ENCODE data around the gene CREB5.

CREB5 gene

GRCh38 chr7:28677668-28678067 lies 265.4 kb downstream of the CREB5 start:
- ATAC-seq: no peak
- TF ChIP-seq ZFP30 (CRISPR knock-in tag; IDR thresholded peaks at IDR 0.05) (no peak), ISL1 (CRISPR knock-in tag; IDR thresholded peaks at IDR 0.05) (no peak), ARNTL (CRISPR knock-in tag; IDR thresholded peaks at IDR 0.05; ENCODE audit: borderline replicate concordance, low read depth) (no peak), CREB5 (CRISPR knock-in tag; IDR thresholded peaks at IDR 0.05; ENCODE audit: low read depth) (no peak), CSRNP3 (CRISPR knock-in tag; IDR thresholded peaks at IDR 0.05) (no peak), ZNF70 (CRISPR knock-in tag; IDR thresholded peaks at IDR 0.05) (no peak)

GRCh38 chr7:28678431-28678965 lies 266.2 kb downstream of the CREB5 start:
- TF ChIP-seq BACH2 (CRISPR knock-in tag; IDR thresholded peaks at IDR 0.05; ENCODE audit: borderline replicate concordance) (no peak), ISL1 (CRISPR knock-in tag; IDR thresholded peaks at IDR 0.05) (no peak), OSR1 (CRISPR knock-in tag; IDR thresholded peaks at IDR 0.05) (no peak), GLIS3 (CRISPR knock-in tag; IDR thresholded peaks at IDR 0.05) (no peak)
- ATAC-seq: no peak

DNA sequence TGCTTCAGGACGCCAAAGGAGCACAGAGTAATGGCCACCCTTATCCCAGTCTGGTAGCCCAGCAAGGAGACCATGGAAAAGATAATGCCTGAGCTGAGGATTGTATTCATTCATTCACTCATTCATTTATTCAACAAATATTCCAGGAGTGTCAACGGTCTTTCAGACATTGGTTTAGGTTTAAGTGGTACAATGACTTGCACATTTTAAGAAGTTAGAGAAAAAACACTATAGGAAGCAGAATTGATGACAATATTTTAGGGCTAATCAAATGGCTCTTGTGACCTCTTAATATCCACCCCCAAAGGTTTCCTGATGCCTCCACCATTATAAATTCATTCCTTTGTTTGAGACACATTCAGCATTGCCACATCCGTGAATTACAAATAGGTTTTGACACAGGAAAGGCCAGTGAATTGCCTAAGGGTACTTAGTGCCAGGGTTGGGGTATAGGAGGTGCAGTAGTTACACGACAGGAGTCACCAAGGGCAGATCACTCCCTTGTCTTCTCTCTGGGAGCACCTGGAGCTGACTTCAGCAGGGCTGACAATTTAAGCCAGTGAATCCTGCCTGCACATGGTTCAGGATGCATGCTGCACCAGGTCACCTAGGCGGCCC lies 269.5 kb downstream of the CREB5 start:
- no peak for ATAC-seq
- TF ChIP-seq ZFP3 (CRISPR knock-in tag; IDR thresholded peaks at IDR 0.05): no peak
- TF ChIP-seq RARB (CRISPR knock-in tag; IDR thresholded peaks at IDR 0.05): no peak
- no peak for TF ChIP-seq ZFP30 (CRISPR knock-in tag; IDR thresholded peaks at IDR 0.05)
- TF ChIP-seq TOX (CRISPR knock-in tag; IDR thresholded peaks at IDR 0.05; ENCODE audit: borderline replicate concordance): no peak
- no peak for TF ChIP-seq ZC3H10 (CRISPR knock-in tag; IDR thresholded peaks at IDR 0.05)
- no peak for TF ChIP-seq TCF4 (CRISPR knock-in tag; IDR thresholded peaks at IDR 0.05; ENCODE audit: borderline replicate concordance)
- no peak for TF ChIP-seq CSRNP3 (CRISPR knock-in tag; IDR thresholded peaks at IDR 0.05)

GRCh38 chr7:28682801-28683200 lies 270.5 kb downstream of the CREB5 start:
- ATAC-seq: no peak
- TF ChIP-seq ZNF565 (CRISPR knock-in tag; conservative IDR thresholded peaks at IDR 0.05; ENCODE audit: low read depth): no peak
- no peak for TF ChIP-seq CSRNP3 (CRISPR knock-in tag; IDR thresholded peaks at IDR 0.05)
- no peak for TF ChIP-seq PPARA (CRISPR knock-in tag; IDR thresholded peaks at IDR 0.05; ENCODE audit: borderline replicate concordance)
- TF ChIP-seq BACH2 (CRISPR knock-in tag; IDR thresholded peaks at IDR 0.05; ENCODE audit: borderline replicate concordance): no peak
- TF ChIP-seq ZC3H10 (CRISPR knock-in tag; IDR thresholded peaks at IDR 0.05): no peak
- no peak for TF ChIP-seq ZFP30 (CRISPR knock-in tag; IDR thresholded peaks at IDR 0.05)
- TF ChIP-seq GLIS3 (CRISPR knock-in tag; IDR thresholded peaks at IDR 0.05): no peak
- no peak for TF ChIP-seq TOX (CRISPR knock-in tag; IDR thresholded peaks at IDR 0.05; ENCODE audit: borderline replicate concordance)
- TF ChIP-seq SNAI2 (CRISPR knock-in tag; IDR thresholded peaks at IDR 0.05): no peak
- TF ChIP-seq ESRRG (CRISPR knock-in tag; IDR thresholded peaks at IDR 0.05): no peak
- no peak for TF ChIP-seq TCF4 (CRISPR knock-in tag; IDR thresholded peaks at IDR 0.05; ENCODE audit: borderline replicate concordance)
- TF ChIP-seq ARNTL (CRISPR knock-in tag; IDR thresholded peaks at IDR 0.05; ENCODE audit: borderline replicate concordance, low read depth): no peak
- TF ChIP-seq OSR1 (CRISPR knock-in tag; IDR thresholded peaks at IDR 0.05): no peak
- TF ChIP-seq, protein P1, sequence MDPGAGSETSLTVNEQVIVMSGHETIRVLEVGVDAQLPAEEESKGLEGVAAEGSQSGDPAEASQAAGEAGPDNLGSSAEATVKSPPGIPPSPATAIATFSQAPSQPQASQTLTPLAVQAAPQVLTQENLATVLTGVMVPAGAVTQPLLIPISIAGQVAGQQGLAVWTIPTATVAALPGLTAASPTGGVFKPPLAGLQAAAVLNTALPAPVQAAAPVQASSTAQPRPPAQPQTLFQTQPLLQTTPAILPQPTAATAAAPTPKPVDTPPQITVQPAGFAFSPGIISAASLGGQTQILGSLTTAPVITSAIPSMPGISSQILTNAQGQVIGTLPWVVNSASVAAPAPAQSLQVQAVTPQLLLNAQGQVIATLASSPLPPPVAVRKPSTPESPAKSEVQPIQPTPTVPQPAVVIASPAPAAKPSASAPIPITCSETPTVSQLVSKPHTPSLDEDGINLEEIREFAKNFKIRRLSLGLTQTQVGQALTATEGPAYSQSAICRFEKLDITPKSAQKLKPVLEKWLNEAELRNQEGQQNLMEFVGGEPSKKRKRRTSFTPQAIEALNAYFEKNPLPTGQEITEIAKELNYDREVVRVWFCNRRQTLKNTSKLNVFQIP (CRISPR knock-in tag; IDR thresholded peaks at IDR 0.05; ENCODE audit: borderline replicate concordance, low read depth): no peak
- no peak for TF ChIP-seq ZNF70 (CRISPR knock-in tag; IDR thresholded peaks at IDR 0.05)
- TF ChIP-seq, protein P2, sequence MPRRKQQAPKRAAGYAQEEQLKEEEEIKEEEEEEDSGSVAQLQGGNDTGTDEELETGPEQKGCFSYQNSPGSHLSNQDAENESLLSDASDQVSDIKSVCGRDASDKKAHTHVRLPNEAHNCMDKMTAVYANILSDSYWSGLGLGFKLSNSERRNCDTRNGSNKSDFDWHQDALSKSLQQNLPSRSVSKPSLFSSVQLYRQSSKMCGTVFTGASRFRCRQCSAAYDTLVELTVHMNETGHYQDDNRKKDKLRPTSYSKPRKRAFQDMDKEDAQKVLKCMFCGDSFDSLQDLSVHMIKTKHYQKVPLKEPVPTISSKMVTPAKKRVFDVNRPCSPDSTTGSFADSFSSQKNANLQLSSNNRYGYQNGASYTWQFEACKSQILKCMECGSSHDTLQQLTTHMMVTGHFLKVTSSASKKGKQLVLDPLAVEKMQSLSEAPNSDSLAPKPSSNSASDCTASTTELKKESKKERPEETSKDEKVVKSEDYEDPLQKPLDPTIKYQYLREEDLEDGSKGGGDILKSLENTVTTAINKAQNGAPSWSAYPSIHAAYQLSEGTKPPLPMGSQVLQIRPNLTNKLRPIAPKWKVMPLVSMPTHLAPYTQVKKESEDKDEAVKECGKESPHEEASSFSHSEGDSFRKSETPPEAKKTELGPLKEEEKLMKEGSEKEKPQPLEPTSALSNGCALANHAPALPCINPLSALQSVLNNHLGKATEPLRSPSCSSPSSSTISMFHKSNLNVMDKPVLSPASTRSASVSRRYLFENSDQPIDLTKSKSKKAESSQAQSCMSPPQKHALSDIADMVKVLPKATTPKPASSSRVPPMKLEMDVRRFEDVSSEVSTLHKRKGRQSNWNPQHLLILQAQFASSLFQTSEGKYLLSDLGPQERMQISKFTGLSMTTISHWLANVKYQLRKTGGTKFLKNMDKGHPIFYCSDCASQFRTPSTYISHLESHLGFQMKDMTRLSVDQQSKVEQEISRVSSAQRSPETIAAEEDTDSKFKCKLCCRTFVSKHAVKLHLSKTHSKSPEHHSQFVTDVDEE (CRISPR knock-in tag; IDR thresholded peaks at IDR 0.05): no peak
- TF ChIP-seq ISL1 (CRISPR knock-in tag; IDR thresholded peaks at IDR 0.05): no peak
- no peak for TF ChIP-seq ZFP3 (CRISPR knock-in tag; IDR thresholded peaks at IDR 0.05)

Data from SK-N-SH treated with all-trans-retinoic acid at 6 μM for 48 hours (cell line).